PC-9 (cell line): ENCODE results near the gene NPEPL1. TPM values are rescaled to one million over a fixed set of nuclear protein-coding genes. Genes with fewer than 3 reads are reported as not detected.

ENCODE experiments used
- BruUV-seq: library from RNA; stranded (reverse); fragments of 400-500 nt; replicated peaks from 2 replicates; lab custom pipeline; 2021; lab: Mats Ljungman, UMichigan
- CTCF ChIA-PET: fragments of 300-600 bp; sonication (Branson Sonifier 250); formaldehyde crosslinking; loops from one replicate; lab custom pipeline; 2022; ENCODE audit warnings: antibody characterized with exemption; lab: Charles Lee
- POLR2A ChIA-PET: fragments of 300-600 bp; sonication (Branson Sonifier 250); formaldehyde crosslinking; loops from one replicate; lab custom pipeline; 2022; ENCODE audit warnings: antibody characterized with exemption; ENCODE audit not compliant: unreplicated experiment; lab: Charles Lee
- DNase-seq, 2 experiments: peaks; one replicate each; pipeline versions ENCODE4 v3.0.0 to v3.0.0-alpha.2; 2015 to 2022; ENCODE audit warnings: mixed read lengths in 1 of 2
- H2AFZ ChIP-seq: fragments of 200-600 bp; sonication (generic); 2 replicates; pipeline ENCODE4 v1.8.1; 2017; ENCODE audit warnings: antibody characterized with exemption
- H3F3A ChIP-seq: fragments of 200-600 bp; sonication (generic); 2 replicates; pipeline ENCODE4 v1.8.1; 2017; ENCODE audit warnings: antibody characterized with exemption, mild to moderate bottlenecking, low read depth; ENCODE audit not compliant: insufficient read depth
- H3K27ac ChIP-seq: fragments of 200-600 bp; sonication (generic); 2 replicates; pipeline ENCODE4 v1.6.1; 2016; ENCODE audit warnings: mixed run types
- H3K27me3 ChIP-seq: fragments of 200-600 bp; sonication (generic); 2 replicates; pipeline ENCODE4 v1.6.1; 2016; ENCODE audit warnings: low read depth, mixed run types; ENCODE audit not compliant: insufficient read depth
- H3K36me3 ChIP-seq: fragments of 200-600 bp; sonication (generic); 2 replicates; pipeline ENCODE4 v1.6.1; 2016; ENCODE audit warnings: low read depth, mixed run types
- H3K4me1 ChIP-seq: fragments of 200-600 bp; sonication (generic); replicated peaks from 2 replicates; pipeline ENCODE4 v1.6.1; 2016; ENCODE audit warnings: mixed run types; ENCODE audit not compliant: insufficient read depth
- H3K4me2 ChIP-seq: fragments of 200-600 bp; sonication (generic); 2 replicates; pipeline ENCODE4 v1.6.1; 2017; ENCODE audit warnings: mixed run types
- H3K4me3 ChIP-seq: fragments of 200-600 bp; sonication (generic); 2 replicates; pipeline ENCODE4 v1.6.1; 2016; ENCODE audit warnings: mixed run types
- H3K79me2 ChIP-seq: fragments of 200-600 bp; sonication (generic); 2 replicates; pipeline ENCODE4 v1.6.1; 2017; ENCODE audit warnings: low read depth, mixed run types
- H3K9me2 ChIP-seq: fragments of 200-600 bp; sonication (generic); 2 replicates; pipeline ENCODE4 v1.8.1; 2017; ENCODE audit warnings: mild to moderate bottlenecking; ENCODE audit not compliant: insufficient read depth
- H3K9me3 ChIP-seq: fragments of 200-600 bp; sonication (generic); 2 replicates; pipeline ENCODE4 v1.8.1; 2016; ENCODE audit warnings: low read depth; ENCODE audit not compliant: insufficient read depth
- H4K20me1 ChIP-seq: fragments of 200-600 bp; sonication (generic); 2 replicates; pipeline ENCODE4 v1.8.1; 2017; ENCODE audit not compliant: insufficient read depth
- EZH2 ChIP-seq: fragments of 200-600 bp; sonication (generic); IDR thresholded peaks from 2 replicates; pipeline ENCODE4 v1.8.0; 2017; ENCODE audit warnings: antibody characterized with exemption, low read depth
- intact Hi-C: fragments of 100-400 bp; cut with micrococcal nuclease; formaldehyde crosslinking; loops from one replicate; pipeline ENCODE4 v1.10.0; 2022; ENCODE audit not compliant: unreplicated experiment
- total RNA-seq: library from RNA; stranded (reverse); gene quantifications from 2 replicates; pipeline ENCODE4 v1.2.3, GENCODE V29; 2021
- TF ChIP-seq, protein P1 (sequence below): fragments of 200-600 bp; sonication (generic); conservative IDR thresholded peaks from 2 replicates; pipeline ENCODE4 v1.6.1; 2017; ENCODE audit warnings: mixed run types, antibody characterized with exemption, mild to moderate bottlenecking, moderate library complexity

The NPEPL1 gene
- total RNA-seq, 1 experiment from 2014 or later = 24.0 TPM

DNA sequence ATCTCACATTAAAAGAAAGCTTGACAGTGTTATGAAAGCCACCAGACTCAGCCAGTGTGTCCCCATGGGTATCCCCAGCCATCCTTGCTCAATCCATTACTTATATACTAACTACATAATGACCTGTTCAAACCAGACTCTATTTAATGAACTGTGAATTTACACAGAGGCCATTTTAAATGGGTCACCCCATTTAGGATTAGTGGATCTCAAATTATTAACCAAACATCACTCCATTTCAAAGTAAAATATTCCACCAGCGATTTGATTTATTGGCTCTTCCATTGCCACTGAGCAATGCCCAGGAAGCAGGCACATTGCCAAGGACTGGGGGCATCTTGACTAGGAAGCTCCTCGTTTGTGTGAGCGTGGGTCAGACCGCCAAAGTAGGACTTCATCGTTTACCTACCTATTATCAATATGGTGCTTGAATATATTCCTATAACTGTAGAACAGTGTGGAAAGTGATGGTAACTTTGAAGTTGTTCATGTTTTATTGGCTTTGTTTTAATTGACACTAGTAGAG lies 15.5 kb upstream of the NPEPL1 start:
- no peaks in the 10 kb centered on the region for H3K9me2 ChIP-seq
- no TSS peak for BruUV-seq
- no peak overlapping the region for H3K27ac ChIP-seq
- no peak overlapping the region for H3K4me3 ChIP-seq
- peaks cover 13% of the 10 kb centered on the region; the same call in 1 of the 2 replicates for H4K20me1 ChIP-seq
- no peak for DNase-seq
- no peaks in the 10 kb centered on the region for H3K27me3 ChIP-seq
- TF ChIP-seq, protein P1, sequence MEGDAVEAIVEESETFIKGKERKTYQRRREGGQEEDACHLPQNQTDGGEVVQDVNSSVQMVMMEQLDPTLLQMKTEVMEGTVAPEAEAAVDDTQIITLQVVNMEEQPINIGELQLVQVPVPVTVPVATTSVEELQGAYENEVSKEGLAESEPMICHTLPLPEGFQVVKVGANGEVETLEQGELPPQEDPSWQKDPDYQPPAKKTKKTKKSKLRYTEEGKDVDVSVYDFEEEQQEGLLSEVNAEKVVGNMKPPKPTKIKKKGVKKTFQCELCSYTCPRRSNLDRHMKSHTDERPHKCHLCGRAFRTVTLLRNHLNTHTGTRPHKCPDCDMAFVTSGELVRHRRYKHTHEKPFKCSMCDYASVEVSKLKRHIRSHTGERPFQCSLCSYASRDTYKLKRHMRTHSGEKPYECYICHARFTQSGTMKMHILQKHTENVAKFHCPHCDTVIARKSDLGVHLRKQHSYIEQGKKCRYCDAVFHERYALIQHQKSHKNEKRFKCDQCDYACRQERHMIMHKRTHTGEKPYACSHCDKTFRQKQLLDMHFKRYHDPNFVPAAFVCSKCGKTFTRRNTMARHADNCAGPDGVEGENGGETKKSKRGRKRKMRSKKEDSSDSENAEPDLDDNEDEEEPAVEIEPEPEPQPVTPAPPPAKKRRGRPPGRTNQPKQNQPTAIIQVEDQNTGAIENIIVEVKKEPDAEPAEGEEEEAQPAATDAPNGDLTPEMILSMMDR = no peak
- TF ChIP-seq EZH2 = no peak
- H3F3A ChIP-seq = no peaks in the 10 kb centered on the region
- H3K79me2 ChIP-seq = no peaks in the 10 kb centered on the region
- intact Hi-C loops = no loop called here
- peaks cover 27% of the 10 kb centered on the region for H3K36me3 ChIP-seq
- CTCF ChIA-PET = no interaction called here
- no peaks in the 10 kb centered on the region for H3K4me1 ChIP-seq
- no peak overlapping the region for H2AFZ ChIP-seq
- POLR2A ChIA-PET = interaction anchor here (0.6 kb wide), 1 partner anchor 152 kb away, joined by 3 read pairs; no protein-coding TSS in a partner anchor
- H3K9me3 ChIP-seq = no peaks in the 10 kb centered on the region
- H3K4me2 ChIP-seq = no peak overlapping the region

DNA sequence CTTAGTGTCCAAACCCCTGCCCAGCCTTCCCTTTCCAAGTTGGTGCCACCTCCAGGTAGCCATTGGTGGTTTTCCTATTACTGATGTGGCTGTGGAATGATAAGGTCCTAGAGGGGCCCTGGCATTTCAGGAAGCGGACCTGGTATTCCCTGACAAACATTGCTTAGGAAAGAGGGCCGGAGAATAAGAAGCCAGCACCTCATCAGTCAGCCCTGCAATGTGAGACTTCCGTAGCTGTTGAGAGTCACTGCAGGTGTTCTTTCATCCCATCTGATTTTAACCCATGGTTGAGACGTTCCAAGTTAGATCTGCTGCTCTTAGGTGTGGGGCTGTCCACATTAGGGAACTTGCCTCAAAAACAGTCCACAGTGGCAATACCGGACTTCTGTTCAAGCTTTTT lies 14.8 kb upstream of the NPEPL1 start:
- H3K27me3 ChIP-seq = no peaks in the 10 kb centered on the region
- H3K4me1 ChIP-seq = no peaks in the 10 kb centered on the region
- no peak for DNase-seq
- no peaks in the 10 kb centered on the region for H3K9me3 ChIP-seq
- no peak overlapping the region for H2AFZ ChIP-seq
- ChIA-PET POLR2A (no interaction called here), CTCF (no interaction called here)
- no peaks in the 10 kb centered on the region for H3K79me2 ChIP-seq
- no peak overlapping the region for H3K27ac ChIP-seq
- H3K9me2 ChIP-seq = no peaks in the 10 kb centered on the region
- no peak overlapping the region for H3K4me3 ChIP-seq
- peaks cover 22% of the 10 kb centered on the region for H3K36me3 ChIP-seq
- intact Hi-C loops = no loop called here
- BruUV-seq = no TSS peak
- peaks cover 12% of the 10 kb centered on the region; the same call in 1 of the 2 replicates for H4K20me1 ChIP-seq
- TF ChIP-seq, protein P1 = no peak
- no peak for TF ChIP-seq EZH2
- H3F3A ChIP-seq = no peaks in the 10 kb centered on the region
- no peak overlapping the region for H3K4me2 ChIP-seq

DNA sequence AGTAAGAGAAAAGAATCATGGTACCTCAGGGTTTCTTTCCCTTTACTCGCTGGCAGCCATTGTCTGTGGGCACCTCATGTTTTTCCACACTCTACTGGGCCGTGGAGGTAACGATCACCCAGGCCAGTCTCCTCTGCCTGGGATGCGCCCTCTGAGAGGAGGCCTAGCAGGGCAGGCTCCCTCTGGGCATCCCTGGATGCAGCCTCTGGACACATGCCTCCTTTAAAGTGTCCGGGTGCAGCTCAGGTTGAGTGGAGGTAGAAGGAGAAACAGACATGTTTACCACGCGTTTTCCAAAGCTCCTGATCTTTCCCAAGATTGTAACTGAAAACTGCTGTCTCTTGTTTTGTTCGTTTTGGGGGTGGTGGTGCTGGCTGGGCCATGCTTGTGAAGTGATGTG lies 13.8 kb upstream of the NPEPL1 start:
- no TSS peak for BruUV-seq
- no peaks in the 10 kb centered on the region for H3K79me2 ChIP-seq
- H3K9me2 ChIP-seq = no peaks in the 10 kb centered on the region
- intact Hi-C loops = no loop called here
- no peak overlapping the region for H3K4me3 ChIP-seq
- CTCF ChIA-PET = no interaction called here
- no peaks in the 10 kb centered on the region for H3K27me3 ChIP-seq
- H3K27ac ChIP-seq = no peak overlapping the region
- POLR2A ChIA-PET = interaction anchor here (0.7 kb wide), 1 partner anchor 28 kb away, joined by 5 read pairs; the partner anchor contains the start of gene STX16
- 0 out of 2 replicates have a peak, but pooled peaks cover 12% of the 10 kb centered on the region for H3K36me3 ChIP-seq
- no peak overlapping the region for H3K4me2 ChIP-seq
- no peaks in the 10 kb centered on the region for H3K9me3 ChIP-seq
- TF ChIP-seq, protein P1 = no peak
- no peak for TF ChIP-seq EZH2
- no peaks in the 10 kb centered on the region for H3K4me1 ChIP-seq
- H4K20me1 ChIP-seq = 0 out of 2 replicates have a peak, but pooled peaks cover 5% of the 10 kb centered on the region
- no peak overlapping the region for H2AFZ ChIP-seq
- no peaks in the 10 kb centered on the region for H3F3A ChIP-seq
- no peak for DNase-seq
